HG03135 (cell line): ENCODE measurements around the gene PPP1R12A.

Source experiments
- ATAC-seq: cut with Tn5 transposase; IDR thresholded peaks from one replicate; pipeline ENCODE4 v1.9.1; 2021; ENCODE audit warnings: mild to moderate bottlenecking, moderate library complexity; ENCODE audit not compliant: unreplicated experiment

Gene PPP1R12A

DNA sequence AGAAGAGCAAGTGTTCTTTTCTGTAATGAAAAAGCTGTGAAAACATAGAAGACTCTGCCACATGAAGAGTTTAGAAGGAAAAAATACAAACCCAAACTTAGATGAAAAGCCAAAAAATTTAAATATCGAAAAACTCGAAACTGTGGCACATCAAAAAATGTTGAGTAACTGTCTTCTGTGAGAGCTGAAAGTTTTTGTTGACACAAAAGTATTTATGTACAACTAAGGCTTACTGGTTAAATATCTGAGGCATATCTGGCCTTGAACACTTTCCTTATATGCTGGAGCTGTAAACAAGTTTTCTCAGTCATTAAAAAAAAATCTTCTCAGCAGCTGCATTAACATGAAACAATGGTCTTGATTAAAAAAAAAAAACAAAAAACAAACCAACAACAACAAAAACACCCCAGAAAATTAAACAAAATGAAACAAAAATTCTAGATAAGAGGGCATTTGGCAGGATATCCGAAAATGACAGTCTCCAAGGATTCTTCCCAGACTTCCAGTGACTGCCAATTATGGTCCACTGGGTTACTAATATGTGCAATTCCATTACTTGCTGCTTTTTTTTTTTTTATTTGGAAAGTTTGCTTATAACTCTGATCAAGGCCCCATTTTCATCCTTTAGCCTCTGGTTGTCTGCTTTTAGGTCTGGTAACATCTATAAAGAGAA, 159.4 kb downstream of the PPP1R12A start:
- no peak for ATAC-seq

DNA sequence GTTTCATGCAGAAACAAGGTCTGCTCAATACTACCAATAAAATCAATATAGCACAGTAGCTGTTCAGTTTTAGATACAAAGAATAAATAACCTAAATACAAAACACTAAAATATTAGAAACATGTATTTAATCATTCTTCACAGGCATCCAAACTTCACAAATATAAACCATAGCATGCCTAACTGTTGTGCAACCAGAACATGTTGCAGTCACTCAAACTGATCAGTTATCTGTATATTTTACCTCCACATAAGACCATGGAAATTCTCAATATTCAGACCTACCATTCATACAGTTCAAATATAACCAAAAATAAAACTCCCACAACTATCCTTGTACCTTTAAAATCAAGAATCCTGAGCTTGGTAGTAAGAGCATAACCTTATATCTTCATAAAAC, 161.0 kb downstream of the PPP1R12A start:
- ATAC-seq: no peak

- no peak for ATAC-seq
These were observed 164.9 kb downstream of the PPP1R12A start for GRCh38 chr12:79769860-79770485.

GRCh38 chr12:79769189-79769859, 165.6 kb downstream of the PPP1R12A start:
- no peak for ATAC-seq

GRCh38 chr12:79766705-79767464, 168.0 kb downstream of the PPP1R12A start:
- ATAC-seq: no peak

DNA sequence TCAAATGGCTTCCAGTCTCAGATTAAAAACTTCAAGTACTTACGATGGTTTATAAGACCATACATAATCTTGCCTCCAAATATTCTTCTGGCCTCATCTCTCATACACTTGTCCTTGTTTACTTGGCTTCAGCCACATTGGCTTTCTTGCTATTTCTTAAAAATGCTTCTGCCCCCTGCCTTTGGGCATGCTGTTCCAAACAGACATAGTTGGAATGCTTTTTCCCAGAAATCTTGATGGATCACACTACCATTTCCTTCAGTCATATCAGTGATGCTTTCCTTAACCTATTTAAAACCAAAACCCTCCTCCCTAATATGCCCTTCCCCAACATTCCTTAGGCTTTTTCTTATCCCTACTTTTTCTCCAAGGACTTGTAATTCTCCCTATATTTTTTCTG, 169.7 kb downstream of the PPP1R12A start:
- no peak for ATAC-seq

DNA sequence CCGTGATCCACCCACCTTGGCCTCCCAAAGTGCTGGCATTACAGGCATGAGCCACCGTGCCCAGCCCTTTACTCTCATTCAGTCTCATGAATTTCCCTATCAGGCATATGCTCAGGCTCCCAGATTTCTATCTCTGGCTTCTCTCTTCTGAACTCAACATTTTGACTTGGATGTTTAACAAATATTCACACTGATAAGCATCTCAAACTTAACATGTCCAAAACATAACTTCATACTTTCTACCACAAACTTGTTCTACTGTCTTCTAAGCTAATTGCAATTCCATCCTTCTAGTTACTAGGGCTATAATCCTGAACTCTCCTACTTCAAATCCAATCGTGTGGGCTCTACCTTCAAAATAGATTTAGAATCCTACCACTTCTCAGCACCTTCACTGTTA, 170.3 kb downstream of the PPP1R12A start:
- no peak for ATAC-seq

DNA sequence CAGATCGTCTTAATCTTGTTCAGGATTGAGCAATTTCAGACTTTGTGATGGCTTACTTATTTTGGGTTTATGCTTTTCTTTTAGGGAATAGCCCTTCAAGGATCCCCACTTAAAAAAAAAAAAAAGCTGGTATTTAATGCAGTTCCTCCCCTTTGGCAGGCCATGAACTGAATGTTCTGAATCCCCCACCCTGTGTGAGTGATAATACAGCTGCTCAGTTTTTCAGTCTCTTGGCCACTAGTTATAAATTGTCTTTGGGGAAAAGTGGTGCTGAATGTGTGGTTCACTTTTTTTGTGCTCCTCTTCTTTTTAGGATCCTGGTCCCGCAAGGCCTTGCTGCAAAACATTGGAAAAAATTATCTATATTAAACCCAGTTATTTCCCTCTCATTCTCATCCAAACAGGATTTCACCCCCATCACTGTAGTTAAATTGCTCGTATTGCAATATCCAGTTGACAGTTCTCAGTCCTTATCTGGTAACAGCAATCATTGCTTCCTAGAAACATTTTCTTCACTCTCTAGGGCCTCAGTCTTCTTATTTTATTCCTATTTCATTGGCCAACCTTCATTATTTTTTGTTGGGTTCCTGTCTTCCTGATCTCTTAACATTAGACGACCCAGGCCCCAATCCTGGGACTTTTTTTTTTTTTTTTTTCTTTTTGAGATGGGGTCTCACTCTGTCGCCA, 171.0 kb downstream of the PPP1R12A start:
- no peak for ATAC-seq

GRCh38 chr12:79761341-79761740, 173.6 kb downstream of the PPP1R12A start:
- ATAC-seq: no peak

DNA sequence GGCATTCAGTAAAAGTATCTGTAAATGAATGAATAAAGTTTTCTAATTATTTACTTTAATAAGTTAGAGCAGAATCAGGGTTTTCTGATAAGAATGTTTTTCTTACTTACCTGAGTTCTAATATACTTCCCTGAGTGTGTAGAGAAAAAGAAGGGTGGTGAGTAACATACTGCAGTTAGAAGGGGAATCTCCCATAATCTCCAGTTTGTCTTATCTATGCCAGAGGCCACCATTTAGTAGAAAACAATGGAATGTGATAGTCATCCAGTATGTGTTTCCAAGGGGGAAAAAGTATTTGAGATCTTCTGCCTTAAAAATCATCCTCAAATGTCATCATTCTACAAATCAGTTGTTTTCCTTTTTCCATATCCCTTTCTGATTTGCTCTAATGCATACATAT, 187.6 kb downstream of the PPP1R12A start:
- no peak for ATAC-seq

DNA sequence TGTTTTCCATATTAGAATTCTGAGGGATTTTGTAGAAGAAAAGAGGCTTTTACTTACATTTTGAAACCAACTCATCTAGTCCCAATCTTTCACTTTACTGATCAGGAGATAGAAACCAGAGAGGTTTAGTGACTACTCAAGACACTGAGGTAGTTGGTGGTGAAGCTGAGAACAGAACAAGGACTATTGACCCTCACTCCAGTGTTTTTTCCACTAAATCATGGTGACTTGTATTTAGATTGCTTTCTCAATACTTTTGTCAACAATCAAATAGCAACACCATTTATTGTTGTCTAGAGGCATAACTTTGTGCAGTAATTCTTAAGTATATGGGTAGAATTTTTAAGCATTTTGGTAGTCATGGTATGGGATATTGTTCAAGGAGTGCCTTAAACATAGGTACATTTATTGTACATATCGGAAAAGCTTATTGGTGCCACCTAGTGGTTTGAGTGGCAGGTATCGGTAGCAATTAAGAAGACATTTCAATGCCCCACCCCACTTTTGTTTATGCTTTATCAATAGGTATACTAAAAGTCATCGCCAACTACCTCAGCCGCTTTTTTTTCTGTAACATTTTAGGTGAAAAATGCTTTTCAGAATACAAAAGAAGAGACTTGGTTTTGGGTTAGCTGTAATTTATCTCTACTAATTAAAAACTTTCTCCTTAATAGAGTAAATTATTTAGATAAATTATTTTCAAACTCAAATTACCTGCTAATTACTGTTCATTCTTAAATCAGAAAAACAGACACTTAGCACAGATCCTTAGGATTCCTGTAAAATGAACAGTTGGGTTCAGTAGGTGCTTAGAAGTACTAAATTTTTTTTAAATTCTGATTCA, 196.8 kb downstream of the PPP1R12A start:
- peak; percentile 78 for ATAC-seq

DNA sequence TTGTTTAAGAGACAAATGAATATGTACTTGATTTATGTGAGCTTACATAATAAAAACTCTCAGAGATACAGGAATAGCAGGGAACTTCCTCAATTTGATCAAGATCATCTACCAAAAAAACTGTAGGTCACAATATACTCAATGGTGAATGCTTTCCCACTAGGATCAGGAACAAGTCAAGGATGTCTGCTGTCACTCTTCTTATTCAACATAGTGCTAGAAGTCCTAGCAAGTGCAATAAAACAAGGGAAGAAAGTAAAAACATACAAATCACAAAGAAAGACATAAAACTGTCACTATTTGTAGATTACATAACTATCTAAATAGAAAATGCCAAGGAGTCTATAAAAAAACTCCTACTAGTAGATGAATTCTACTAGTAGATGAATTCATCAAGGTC, 202.3 kb downstream of the PPP1R12A start:
- ATAC-seq: no peak

DNA sequence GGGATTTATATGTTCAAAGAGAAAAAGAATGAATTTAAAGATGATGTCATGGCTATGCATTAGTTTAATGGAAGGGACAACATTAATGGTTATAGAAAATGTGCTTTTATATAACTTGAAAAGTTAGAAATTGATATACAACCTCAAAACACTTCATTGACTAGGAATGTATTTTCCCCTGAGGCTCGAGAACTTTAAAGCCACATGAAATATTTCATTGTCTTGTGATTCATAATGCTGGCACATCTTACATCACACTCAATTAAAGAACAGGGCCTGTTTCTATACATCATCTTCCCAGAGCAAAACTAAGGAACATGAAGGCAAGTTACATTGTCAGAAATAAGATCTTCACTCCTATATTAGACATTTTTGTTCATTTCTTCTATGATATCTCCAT, 208.9 kb downstream of the PPP1R12A start:
- ATAC-seq: no peak
